Muscle layer of colon (tissue), 2 donors: ENCODE results near the gene GARIN3.
"Not testable (repeated sequence)": the region's sequence is repeated elsewhere in the genome, so short reads cannot be mapped to it uniquely, and the experiment has no call there.

Experiments used
- H3K27ac ChIP-seq: one replicate; pipeline ENCODE4 v1.7.0; 2013; ENCODE audit warnings: low read depth, mild to moderate bottlenecking, low read length, moderate library complexity
- H3K27me3 ChIP-seq, 2 donors: one replicate each; pipeline ENCODE4 v1.7.0; 2013; ENCODE audit warnings: low read length in 2 of 2, mild to moderate bottlenecking in 2 of 2; ENCODE audit not compliant: insufficient read depth in 2 of 2, control insufficient read depth in 1 of 2
- H3K36me3 ChIP-seq: one replicate; pipeline ENCODE4 v1.7.0; 2013; ENCODE audit warnings: mild to moderate bottlenecking, low read length; ENCODE audit not compliant: insufficient read depth
- H3K4me1 ChIP-seq: one replicate; pipeline ENCODE4 v1.7.0; 2013; ENCODE audit warnings: mild to moderate bottlenecking, low read length; ENCODE audit not compliant: insufficient read depth
- H3K4me3 ChIP-seq, 2 donors: one replicate each; pipeline ENCODE4 v1.7.0; 2013; ENCODE audit warnings: low read length in 2 of 2, low read depth in 1 of 2, mild to moderate bottlenecking in 1 of 2, moderate library complexity in 1 of 2
- H3K9ac ChIP-seq: one replicate; pipeline ENCODE4 v1.7.0; 2013; ENCODE audit warnings: low read length
- H3K9me3 ChIP-seq: one replicate; pipeline ENCODE4 v1.7.0; 2013; ENCODE audit warnings: mild to moderate bottlenecking, low read length
- donor health status: abdominal sarcoma.
- donor health status: Adenocarcinoma of cecum.

The GARIN3 gene

DNA sequence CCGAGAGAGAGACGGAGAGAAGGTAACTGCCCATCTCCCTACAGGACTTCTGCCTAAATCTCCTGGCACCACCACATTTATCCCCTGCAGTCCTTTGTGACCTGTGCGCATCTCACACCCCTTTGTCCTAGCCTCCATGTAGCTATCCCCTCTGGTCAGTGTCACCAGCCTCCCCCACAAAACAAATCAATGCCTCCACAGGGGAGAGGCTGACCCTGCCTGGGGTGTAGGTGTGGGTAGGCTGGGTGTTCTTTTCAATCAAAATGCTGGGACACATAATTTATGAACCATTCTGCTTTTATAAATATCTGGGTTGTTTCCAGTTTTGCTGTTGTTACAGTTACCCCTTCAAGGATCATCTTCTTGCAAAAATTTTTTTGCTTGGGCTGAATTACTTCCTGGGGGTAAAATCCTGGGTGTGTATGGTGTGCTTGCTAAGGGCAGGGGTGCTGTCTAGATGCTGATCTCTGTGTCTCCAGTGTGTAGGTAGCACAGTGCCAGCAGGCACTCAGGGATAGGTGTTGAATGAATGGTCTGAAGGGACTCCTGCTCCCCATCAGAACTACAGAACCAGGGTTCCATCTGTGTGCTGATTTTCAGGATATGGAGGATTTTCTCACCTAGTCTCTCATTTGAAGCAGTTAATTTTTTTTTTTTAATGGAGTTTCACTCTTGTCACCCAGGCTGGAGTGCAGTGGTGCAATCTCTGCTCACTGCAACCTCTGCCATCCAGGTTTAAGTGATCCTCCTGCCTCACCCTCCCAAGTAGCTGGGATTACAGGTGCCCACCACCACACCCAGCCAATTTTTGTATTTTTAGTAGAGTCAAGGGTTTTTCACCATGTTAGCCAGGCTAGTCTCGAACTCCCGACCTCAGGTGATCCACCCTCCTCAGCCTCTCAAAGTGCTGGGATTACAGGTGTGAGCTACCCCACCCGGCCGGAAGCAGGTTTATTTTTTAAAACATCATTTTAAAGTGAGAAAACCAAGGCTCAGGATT, at the start of gene GARIN3:
Gene GARIN3 (minus strand): TSS at position 51 of the 1,000 bp plus-strand sequence. CDS start 96 bp downstream, outside the sequence.
- H3K4me3 ChIP-seq = no peak within 1 kb of the TSS
- no peaks in the 10 kb centered on the region for H3K36me3 ChIP-seq
- no peaks in the 10 kb centered on the region for H3K4me1 ChIP-seq
- no peak within 1 kb of the TSS for H3K27ac ChIP-seq
- H3K9me3 ChIP-seq = no peaks in the 10 kb centered on the region
- H3K27me3 ChIP-seq = no peaks in the 10 kb centered on the region
- H3K9ac ChIP-seq = no peak within 1 kb of the TSS

DNA sequence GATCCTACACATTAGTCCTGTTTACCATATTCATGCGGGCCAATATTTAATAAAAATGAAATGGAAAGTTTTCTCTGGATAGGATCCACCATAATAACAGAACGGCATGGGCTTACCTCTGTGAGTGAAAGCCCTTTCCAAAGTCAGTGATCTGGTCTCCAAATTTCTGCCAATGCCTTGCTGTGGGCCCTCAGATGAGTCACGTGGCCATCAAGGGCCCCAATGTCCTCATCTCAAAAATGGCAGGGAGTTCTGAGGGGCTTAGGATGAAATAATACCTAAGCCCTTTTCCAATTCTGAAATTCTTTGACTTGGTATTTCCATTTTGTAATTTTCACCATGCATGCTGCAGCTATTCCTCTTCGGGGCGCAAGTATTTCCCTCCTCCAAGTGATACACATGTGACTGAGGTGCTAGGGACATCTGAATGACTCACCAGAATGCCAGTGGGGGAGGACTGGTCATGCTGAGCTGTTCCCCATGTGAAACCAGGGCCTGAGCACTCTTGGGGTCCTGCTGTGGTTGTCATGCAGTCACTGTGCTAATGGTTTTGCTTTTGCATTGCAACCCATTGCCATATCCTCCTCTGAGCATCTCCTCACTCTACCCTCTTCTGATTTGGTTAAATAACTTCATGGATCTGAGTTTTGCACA, 49.6 kb upstream of the GARIN3 start:
- H3K27me3 ChIP-seq = no peaks in the 10 kb centered on the region
- H3K9me3 ChIP-seq = no peaks in the 10 kb centered on the region
- no peaks in the 10 kb centered on the region for H3K36me3 ChIP-seq
- no peaks in the 10 kb centered on the region for H3K4me1 ChIP-seq
- no peak overlapping the region for H3K4me3 ChIP-seq
- no peak overlapping the region for H3K27ac ChIP-seq
- no peak overlapping the region for H3K9ac ChIP-seq

DNA sequence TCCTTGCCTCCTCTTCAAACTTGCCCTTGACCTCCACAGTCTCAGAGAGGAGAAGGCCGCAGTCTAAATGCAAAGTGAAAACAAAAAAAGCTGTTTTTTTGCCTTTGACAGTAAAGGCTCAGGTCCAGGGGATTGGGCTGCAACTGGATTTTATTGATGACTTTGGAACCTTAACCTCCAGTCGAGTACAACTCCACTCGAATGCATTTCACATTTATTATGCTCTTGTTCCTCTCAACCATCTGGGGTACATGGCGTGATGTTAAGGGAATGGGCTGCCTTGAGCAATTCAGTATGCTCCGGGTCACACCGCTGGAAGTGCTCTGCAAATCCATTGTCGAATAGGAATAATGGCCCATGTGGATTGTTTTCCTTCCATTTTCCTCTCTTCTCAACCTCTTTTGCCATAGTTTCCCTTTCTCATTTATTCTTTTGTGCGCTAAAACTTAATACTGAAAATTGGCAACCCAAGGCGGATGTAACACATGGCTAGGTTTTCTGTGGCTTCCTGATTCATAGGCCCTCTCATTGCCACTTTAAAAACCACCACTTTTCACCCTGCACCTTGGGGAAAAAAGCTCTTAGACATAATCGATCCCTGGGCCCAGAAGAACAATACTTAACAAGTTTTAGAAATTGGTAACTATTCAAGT, 48.9 kb upstream of the GARIN3 start:
- Histone ChIP-seq H3K4me1 (no peaks in the 10 kb centered on the region), H3K9me3 (no peaks in the 10 kb centered on the region), H3K9ac (no peak overlapping the region), H3K4me3 (no peak overlapping the region), H3K36me3 (no peaks in the 10 kb centered on the region), H3K27me3 (no peaks in the 10 kb centered on the region), H3K27ac (no peak overlapping the region)

DNA sequence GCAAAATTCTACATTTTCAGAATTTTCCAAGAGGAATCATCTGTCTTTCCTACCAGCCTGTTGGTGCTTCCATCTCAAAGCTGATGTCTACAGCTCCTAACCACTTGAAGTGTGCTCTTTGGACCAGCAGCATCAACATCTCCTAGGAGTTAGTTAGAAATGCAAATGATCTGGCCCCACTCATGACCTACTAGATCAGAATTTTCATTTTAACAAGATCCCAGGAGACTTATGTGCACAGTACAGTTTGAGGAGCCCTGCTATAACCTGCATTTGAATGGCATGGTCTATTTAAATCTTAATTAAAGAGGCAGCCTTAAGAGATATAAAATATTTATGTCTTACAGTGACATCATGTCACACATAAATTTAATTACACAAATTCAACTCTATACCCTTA, 48.4 kb upstream of the GARIN3 start:
- no peak overlapping the region for H3K4me3 ChIP-seq
- H3K36me3 ChIP-seq = no peaks in the 10 kb centered on the region
- no peaks in the 10 kb centered on the region for H3K27me3 ChIP-seq
- H3K9ac ChIP-seq = no peak overlapping the region
- H3K27ac ChIP-seq = no peak overlapping the region
- H3K9me3 ChIP-seq = no peaks in the 10 kb centered on the region
- H3K4me1 ChIP-seq = no peaks in the 10 kb centered on the region

DNA sequence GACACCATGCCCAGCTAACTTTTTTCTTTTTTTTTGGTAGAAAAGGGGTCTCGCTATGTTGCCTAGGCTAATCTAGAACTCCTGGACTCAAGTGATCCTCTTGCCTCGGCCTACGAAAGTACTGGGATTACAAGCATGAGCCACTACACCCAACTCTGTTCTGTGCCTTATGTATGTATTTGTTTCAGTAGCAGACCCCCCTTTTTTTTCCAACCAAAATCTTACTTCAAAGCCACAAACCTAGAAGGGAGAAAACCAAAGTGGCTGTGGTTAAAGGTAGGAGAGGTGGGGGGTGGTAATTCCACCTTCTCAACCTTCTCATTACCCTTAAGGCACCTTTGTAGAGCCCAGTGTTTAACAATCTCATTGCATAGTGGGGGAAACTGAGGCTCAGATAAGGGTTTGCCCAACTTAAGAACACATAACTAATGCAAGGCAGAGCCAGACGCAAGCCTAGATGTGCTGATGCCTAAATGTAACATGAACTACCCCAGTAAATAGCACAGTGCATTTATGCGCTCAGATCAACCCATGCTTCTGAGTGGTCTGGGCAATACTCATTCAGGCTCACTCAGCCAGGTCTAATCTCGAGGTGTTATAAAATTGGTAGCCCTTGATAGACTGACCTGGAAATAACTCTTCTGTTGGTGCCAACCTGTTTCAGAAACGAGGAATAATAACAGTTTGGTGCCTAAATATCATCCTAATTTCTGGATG, 47.6 kb upstream of the GARIN3 start:
- no peak overlapping the region for H3K4me3 ChIP-seq
- H3K36me3 ChIP-seq = no peaks in the 10 kb centered on the region
- H3K9me3 ChIP-seq = no peaks in the 10 kb centered on the region
- H3K27ac ChIP-seq = no peak overlapping the region
- no peaks in the 10 kb centered on the region for H3K27me3 ChIP-seq
- H3K4me1 ChIP-seq = no peaks in the 10 kb centered on the region
- no peak overlapping the region for H3K9ac ChIP-seq

DNA sequence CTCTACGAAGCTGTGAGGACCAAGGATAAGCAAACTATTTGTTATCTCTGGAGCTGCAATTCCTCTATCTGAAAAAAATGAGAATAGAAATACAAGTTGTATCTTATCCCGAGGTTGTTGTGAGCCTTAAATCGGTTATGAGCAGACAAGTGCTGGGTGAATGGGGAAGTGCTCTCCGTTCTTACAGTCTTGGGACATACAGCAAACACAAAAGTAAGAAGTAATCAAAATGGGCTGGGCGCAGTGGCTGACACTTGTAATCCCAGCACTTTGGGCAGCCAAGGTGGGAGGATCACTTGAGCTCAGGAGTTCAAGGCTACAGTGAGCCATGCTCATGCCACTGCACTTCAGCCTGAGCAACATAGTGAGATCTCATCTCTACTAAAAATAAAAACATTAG, 46.2 kb upstream of the GARIN3 start:
- Histone ChIP-seq H3K4me3 (no peak overlapping the region), H3K27me3 (no peaks in the 10 kb centered on the region), H3K9ac (no peak overlapping the region), H3K36me3 (no peaks in the 10 kb centered on the region), H3K4me1 (no peaks in the 10 kb centered on the region), H3K27ac (no peak overlapping the region), H3K9me3 (no peaks in the 10 kb centered on the region)

DNA sequence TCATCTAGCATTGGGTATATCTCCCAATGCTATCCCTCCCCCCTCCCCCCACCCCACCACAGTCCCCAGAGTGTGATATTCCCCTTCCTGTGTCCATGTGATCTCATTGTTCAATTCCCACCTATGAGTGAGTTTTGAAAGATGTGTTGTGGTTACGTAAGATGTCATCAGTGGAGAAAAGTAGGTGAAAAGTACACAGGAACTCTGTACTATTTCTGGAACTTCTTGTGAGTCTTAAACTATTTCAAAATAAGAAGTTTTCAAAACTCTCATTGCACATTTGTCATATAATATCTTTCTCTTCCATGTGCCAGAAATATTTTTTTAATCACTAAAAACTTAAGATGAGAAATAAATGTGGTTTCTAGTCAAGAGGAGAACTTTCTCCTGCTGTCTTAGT, 44.6 kb upstream of the GARIN3 start:
- H3K36me3 ChIP-seq, H3K4me3 ChIP-seq, H3K9ac ChIP-seq, H3K9me3 ChIP-seq, H3K27me3 ChIP-seq, H3K27ac ChIP-seq, H3K4me1 ChIP-seq: not testable (repeated sequence)

DNA sequence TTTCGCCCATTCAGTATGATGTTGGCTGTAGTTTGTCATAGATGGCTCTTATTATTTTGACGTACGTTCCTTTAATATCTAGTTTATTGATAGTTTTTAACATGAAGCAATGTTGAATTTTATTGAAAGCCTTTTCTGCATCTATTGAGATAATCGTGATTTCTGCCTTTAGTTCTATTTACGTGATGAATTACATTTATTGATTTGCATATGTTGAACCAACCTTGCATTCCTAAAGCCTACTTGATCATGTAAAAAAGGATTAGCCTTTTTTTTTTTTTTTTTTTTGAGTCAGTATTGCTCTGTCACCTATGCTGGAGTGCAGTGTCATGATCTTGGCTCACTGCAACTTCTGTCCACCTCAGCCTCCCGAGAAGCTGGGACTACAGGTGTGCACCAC, 39.6 kb upstream of the GARIN3 start:
- no peaks in the 10 kb centered on the region for H3K9me3 ChIP-seq
- H3K9ac ChIP-seq = no peak overlapping the region
- H3K27me3 ChIP-seq = no peaks in the 10 kb centered on the region
- H3K4me3 ChIP-seq = no peak overlapping the region
- H3K27ac ChIP-seq = no peak overlapping the region
- H3K36me3 ChIP-seq = no peaks in the 10 kb centered on the region
- no peaks in the 10 kb centered on the region for H3K4me1 ChIP-seq

DNA sequence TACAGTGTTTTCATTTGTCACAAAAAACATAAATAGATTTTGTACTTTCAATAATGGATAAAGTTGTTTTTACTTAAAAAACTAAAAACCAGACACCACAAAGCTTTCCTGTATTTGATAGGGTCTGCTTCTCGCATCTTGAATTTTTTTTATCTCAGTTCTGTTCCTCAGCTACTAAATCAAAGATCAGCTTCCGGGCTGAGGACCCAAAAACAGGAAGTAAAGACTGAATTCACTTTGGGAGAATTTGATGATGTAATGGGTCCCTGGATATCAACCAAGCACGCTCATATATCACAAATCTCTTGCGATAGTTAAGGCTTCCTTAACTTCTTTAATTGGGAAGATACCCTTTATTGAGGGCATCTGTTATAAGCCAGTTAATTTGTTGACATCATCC, 38.7 kb upstream of the GARIN3 start:
- Histone ChIP-seq H3K27me3 (no peaks in the 10 kb centered on the region), H3K4me3 (no peak overlapping the region), H3K36me3 (no peaks in the 10 kb centered on the region), H3K27ac (no peak overlapping the region), H3K4me1 (no peaks in the 10 kb centered on the region), H3K9me3 (no peaks in the 10 kb centered on the region), H3K9ac (no peak overlapping the region)

DNA sequence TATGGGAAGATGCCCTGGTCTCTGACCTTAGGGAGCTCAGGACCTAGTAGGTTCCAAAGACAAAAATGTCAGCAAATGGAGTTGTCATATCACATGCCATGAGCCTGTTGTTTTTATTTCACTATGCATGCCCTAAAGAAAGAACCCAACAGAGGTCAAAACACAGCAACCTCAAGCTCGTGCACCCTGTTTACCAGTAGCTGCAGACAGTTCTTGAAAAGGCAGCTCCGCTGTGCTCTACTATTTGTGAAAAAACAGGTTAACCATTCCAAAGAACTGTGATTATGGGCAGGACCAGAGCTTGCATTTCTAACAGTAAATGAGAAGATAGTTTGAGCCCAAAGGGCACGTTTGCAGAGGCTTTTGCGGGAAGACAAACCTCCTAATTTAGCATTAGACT, 37.4 kb upstream of the GARIN3 start:
- no peaks in the 10 kb centered on the region for H3K4me1 ChIP-seq
- H3K27me3 ChIP-seq = no peaks in the 10 kb centered on the region
- H3K27ac ChIP-seq = no peak overlapping the region

DNA sequence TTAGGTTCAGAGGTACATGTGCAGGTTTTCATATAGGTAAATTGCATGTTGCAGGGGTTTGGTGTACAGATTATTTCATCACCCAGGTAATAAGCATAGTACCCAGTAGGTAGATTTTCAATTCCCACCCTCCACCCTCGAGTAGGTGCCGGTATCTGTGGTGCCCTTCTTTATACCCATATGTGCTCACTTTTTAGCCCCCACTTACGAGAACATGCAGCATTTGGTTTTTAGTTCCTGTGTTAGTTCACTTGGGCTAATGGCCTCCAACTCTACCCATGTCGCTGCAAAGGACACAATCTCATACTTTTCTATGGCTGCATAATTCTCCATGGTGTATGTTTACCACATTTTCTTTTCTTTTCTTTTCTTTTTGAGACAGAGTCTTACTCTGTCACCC, 35.8 kb upstream of the GARIN3 start:
- Histone ChIP-seq H3K4me3 (no peak overlapping the region), H3K36me3 (no peaks in the 10 kb centered on the region), H3K9ac (no peak overlapping the region), H3K9me3 (no peaks in the 10 kb centered on the region), H3K4me1 (no peaks in the 10 kb centered on the region), H3K27ac (no peak overlapping the region), H3K27me3 (no peaks in the 10 kb centered on the region)

More for the DNA sequence above, 37.4 kb upstream of the GARIN3 start:
- Histone ChIP-seq H3K36me3 (no peaks in the 10 kb centered on the region), H3K4me3 (no peak overlapping the region), H3K9me3 (no peaks in the 10 kb centered on the region), H3K9ac (no peak overlapping the region)
